Measurements from ENCODE around the gene TUBA4A.
A peak's percentile ranks its signal among the peaks of the same experiment; 100 is the strongest.
"Not testable (repeated sequence)": the region's sequence is repeated elsewhere in the genome, so short reads cannot be mapped to it uniquely, and the experiment has no call there.

Gene TUBA4A

DNA sequence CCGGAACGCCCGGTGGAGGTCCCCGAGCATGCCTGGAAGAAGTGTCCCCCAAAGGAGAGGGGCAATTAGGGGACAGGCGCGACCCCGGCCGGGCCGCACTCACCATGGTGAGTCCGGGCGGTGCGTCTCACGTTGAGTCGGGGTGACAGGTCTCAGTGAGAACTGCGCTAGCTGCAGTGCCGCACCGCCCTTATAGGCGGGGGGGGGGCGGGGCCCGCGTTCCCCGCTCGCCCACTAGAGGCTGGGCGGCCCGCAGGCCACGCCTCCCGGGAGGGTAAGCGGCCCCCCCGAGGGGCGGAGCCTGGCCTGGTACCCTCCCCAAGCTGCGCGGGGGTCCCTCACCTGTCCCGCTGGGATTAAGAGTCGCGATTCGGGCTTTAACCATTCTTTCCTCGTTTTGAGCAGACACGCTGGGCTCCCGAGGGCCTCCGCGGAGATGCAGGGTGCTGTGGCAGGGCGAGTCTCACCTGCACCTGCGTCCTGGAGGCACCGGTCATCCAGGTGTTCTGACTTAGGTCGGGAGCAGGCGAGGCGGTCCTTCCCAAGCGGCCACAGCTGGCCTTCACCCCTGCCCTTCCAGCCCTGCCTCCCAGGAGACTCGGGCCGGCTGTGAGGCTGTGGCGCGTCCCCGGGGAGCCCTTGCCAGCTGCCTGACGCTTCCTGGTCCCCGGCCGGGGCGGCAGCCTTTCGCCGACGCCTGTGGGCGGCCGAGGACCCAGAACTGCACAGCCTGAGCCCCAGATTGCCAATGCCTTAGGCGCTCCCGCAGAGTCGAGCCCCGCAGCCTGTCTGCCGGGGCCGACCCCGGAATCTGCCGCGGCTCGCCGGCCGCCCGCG, at the start of gene TUBA4A:
TUBA4A (minus strand) TSS at position 166 of the 837 bp plus-strand sequence; CDS start at position 106, 60 bp downstream.
- DNase-seq: peak; percentile 92

DNA sequence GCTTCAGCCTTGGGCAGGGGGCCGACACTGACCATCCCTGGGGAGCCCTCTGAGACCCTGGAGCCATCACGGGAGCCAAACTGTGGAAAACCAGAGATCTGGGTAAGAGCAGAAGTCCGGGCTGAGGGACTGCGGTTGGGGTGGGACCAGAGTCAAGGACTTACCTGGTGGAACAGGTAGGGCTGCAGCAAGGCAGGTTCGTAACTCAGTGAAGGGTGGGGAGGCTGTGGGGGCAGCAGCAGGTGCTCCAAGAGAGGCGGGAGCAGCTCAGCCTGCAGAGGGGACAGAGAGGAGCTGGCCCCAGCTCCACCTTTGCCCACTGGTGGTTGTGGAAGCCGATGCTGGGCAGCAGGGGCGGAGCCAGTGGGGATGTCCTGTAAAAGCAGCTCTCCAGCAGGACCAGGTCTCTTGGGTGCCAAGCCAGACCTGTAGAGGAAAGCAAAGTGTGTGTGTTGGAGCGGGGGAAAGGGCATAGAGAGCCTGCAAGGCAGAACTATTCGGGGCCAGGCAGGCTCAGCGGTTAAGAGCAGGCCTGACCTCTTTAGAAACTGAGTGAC, 48.8 kb upstream of the TUBA4A start:
- no peak for DNase-seq

DNA sequence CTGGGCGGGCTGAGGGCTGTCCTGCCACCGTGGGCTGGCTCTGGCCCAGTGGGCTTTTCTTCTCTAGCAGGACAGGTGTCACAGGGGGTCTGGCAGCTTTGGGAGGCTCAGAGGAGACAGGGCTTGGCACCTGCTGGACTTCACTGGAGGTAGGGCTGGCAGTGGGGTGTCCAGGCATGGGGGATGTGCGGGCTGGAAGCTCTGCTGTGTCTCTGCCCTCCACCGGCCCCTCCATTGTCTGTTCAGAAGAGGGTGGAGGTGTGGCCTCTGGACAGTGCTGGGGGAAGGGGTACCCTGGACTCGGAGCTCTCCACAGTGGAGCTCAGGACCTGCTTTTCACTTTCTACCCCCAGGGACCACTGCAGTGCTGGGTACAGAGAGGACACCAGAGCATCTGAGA, 46.3 kb upstream of the TUBA4A start:
- DNase-seq: no peak

DNA sequence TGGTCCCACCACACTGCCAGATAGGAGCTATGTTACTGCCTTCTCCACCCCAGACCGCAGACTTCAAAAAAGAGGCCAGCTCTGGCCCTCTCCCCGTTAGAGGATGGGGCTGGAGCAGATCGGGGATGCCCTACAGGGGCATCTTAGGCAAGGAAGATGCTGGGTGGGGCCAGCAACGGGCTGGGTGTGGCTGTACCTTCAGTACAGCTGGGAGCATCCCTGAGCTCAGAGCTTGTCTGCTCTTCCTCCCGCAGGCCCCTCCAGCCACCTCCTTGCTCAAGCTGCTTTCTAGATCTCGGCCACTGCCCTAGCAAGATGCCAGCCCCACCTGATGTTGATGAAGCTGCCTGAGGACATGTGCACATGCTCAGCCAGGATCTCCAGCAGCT, 45.6 kb upstream of the TUBA4A start:
- DNase-seq: no peak

DNA sequence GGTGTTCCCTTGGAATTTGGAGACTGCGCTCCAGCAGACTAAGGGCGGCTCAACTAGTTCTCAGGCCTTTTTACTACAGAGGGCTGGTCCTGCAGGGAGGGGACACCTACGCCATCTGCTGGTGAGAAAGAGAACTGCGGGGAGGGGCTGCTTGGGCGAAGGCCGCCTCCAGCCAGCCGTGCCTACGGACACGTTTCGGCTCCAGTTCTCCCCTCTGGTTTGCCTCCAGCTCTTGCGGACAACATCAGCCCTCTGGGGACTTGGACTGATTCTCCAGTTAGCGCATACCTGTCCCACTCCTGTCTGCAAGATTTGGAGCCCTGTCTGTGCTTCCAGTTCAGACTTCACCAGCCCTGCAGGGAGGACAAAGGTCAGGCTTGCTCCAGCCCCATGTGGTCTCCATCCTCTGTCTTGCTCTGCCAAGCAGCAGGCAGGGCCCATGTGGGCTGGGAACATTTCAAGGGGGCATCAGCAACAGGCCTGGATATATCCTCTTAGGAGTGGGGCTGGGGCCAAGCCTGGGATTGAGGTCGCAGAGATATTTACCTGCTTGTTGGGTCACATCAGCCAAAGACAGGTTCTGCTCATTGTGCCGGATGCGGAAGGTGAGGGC, 45.1 kb upstream of the TUBA4A start:
- DNase-seq: peak; percentile 89

DNA sequence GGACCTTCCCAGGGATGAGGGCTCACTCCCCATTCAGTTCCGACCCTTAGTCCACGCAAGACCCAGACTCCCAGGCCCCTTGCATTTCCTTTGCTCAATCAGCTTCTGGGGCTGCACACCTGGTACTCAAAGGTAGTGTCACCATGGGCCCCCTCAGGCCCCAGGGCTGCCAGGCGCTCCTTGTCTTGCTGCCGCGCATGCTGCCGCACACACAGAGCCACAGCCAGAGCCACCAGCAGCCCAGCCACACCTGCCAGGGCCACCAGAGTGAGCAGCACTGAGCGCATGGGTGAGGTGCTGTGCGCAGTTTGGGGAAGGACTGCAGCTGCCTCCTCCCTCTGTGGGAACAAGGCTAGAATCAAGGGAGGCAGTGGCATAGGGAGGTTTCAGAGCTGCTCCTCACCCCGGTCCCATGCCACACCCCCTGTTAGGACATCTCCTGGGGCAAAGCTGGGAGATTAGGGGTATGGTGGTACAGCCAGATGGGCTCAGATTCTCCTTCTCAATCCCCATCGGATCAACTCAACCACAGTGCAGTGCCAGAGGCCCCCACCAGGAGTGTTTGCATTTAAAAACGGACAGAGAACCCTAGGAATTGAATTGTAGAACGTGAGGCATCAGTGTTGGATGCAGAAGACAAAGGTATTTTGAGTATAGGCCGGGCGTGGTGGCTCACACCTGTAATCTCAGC, 44.2 kb upstream of the TUBA4A start:
- DNase-seq: no peak

DNA sequence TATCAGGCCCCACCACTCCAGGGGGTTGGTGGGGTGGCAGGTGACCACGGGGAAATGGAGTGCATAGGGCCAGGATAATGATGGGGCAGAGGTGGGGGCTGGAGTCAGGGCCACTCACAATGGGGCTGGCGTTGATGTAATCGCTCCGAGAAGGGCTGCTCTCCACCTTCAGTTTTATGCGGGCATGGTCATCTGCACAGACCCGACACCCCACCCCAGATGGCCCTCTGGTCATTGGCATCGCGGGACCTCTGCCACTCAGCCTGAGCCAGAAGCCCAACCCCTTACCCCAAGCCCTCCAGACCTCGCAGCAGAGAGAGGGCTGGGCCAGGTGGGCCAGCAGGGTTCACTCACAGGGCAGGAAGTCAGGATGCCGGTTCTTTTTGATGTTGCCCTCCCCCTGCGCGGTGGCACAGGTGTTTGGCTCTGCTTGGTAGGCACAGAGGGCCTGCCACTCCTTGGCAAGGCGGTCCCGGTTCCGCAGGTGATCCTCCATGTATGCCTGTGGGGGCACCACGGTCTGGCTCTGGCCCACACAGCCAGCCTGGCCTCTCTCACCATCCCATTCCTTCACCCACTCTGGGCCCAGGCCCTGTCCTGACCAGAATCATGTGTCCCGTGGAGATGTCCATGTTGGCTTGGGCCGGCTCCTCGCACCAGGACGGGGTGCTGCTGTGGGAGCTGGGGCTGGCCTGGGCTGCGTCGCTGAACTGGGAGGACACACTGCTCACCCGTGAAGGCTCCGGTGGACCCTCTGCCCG, 43.1 kb upstream of the TUBA4A start:
- DNase-seq: no peak

DNA sequence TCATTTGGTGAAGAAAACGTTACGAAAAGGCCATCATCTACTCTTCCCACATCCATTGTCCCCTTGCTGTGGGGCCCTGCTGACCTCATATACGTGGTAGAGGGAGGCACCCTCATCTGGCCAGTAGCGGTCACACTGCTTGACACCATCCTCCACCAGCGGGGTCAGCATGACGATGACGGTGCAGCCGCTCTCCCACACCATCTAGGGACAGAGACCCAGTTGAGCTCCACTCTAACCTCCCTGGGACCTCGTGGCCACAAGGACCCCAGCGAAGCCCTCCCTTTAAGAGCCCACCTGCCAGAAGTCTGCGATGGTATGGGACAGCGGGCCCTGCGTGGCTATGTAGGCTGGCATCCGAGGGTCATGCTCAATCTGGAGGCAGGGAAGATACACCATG, 42.4 kb upstream of the TUBA4A start:
- no peak for DNase-seq

DNA sequence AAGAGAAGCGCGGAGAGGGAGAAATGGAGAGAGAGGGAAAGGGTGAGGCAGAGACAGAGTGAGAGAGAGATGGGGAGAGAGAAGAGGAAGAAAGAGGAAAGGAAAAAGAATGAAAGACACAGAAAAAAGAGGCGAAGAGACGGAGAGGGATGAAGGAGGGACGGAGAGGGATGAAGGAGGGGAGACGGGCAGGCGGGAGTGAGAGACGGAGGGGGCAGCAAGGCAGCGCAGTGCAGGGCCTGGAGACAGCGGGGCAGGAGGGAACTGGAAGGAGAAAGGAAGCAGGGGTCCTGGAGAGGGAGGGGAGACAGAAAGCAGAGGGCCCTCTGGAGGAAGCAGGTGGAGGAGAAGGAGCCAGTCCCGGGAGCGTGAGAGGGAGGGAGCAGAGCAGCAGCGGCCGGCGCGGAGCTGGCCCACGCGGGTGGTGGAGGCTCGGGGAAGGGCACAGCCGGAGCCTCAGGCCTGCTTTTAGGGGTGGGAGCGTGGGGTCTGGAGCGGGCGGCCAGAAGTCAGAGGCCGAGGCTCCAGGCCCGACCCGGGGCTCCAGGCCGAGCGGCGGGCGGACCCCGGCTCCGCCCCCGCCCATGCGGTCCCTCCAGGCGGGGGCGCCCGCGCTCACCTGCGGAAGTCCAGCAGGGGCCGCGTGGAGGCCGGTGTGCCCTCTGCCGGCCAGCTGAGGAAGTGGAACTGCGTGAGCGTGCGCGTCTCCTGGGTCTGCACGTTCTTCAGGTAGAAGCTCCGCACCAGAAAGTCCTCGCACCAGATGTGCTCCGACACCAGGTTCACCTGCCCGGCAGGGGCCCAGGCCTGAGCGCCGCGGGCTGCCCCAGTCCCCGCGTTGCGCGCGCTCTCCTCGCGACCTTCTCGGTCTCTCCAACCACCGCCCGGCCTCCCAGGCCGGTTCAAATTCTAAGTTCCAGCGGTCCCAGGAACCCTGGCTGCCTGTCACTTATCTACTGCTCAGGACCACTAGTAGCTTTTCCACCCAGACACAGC, 40.9 kb upstream of the TUBA4A start:
- peak; percentile 89 for DNase-seq

DNA sequence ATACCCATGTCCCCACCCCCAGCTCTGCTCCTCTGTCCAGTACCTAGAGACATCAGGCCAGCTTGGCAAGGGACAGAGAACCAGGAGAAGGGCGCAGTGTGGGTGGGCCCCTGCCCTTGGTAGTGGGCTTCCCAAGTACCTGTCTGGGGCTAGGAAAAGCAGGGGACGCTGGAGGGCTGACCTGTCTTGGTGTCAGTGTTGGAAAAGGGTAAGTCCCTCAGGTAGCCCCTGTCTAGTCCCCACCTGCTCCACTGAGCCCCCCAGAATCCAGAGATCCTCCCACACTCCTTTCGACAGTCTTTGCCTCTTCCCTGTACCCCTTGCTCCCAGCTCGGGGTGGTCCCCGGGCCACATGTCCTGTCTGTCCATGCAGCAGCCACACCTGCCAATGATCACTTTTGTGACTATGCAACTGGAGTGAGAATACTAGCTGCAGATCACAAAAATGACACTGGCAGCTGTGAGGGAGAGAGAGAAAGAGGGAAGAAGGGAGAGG, 40.1 kb upstream of the TUBA4A start:
- DNase-seq: no peak

DNA sequence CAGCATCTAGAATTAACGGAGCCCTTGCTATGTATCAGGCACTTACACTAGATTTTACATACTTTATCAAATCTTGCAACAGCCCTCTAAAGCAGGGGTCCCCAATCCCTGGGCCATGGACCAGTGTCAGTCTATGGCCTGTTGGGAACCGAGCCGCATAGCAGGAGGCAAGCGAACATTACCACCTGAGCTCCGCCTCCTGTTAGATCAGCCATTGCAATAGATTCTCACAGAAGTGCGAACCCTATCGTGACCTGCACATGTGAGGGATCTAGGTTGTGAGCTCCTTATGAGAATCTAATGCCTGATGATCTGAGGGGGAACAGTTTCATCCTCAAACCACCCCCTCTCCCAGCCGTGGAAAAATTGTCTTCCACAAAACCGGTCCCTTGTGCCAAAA, 38.9 kb upstream of the TUBA4A start:
- no peak for DNase-seq

DNA sequence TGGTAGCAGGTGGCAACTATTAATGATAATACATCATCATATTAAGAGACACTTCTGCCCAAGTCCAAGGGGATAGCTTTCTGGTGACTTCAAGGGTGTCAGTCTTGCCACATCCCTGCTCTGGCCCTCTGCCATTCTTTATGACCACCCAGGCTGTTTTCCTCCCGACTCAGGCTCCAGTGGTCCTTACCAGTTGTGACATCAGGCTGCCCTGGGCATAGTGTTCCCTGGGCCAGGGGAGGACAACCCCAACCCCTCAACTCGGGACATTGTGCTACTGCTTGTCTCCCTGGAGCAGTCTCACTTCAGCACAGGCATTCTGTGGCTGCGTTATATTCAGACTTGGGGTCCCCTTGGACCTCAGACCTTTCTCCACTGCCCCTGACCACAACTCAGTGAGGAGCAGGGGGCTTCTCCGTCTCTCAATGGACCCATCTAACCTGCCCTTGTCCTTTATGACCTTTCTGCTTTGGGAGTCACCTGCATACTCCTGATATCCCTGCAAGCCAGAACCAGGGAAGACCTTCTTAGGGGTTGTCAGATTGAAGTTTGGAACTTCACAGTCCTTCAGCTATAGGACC, 38.3 kb upstream of the TUBA4A start:
- DNase-seq: no peak

DNA sequence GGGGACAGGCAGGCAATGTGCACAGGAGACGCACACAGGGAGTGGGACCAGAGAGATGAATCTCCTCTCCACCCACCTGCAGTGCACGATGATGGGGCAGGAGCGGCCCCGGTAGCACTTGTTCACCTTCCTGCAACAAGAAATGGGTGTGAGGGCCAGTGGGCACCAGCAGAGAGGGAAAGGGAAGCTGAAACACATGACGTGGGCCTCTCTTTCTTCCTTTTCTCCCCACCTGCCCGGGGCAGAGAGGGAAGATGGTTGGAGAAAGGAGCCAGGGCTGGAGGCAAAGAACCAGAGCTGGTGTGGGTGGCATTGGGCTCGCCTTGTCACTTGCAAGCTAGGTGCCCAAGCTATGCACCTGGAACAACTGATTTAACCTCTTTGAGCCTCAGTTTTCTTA, 37.7 kb upstream of the TUBA4A start:
- no peak for DNase-seq

DNA sequence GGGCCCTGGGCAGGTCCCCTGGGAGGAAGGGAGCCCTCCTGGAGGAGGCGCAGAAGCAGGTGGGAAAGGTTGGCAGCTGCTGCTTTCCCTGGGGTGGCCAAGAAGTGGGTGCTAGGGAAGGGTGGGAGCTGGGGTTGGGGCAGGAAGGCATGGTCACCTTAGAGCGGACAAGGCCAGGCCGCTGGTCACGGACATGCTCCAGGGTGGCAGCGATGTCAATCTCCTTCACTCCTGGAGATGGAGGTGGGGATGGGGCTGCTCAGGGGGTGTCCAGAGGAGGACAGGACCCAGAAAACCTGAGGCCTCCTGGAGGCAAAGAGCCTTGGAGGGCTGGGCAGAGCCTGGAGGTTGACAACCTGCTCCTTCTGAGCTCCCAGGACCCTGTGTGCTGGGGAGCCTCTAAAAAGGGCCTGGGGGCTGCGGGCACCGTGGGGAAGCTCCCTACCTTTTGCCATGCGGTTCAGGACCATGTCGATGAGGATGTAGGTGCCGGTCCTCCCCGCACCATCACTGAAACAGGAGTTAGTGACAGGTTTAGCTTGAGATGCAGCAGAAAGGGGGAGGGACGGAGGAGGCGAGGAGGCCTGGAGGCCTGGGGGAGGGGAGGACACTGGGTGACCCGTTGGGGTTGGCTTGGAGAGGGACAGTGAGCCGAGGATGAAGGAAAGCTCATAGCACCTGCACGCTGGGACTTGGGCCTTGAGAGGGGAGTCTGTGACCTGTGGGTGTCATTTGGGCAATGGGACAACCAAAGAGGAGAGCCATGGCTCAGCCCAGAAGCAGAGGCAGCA, 36.9 kb upstream of the TUBA4A start:
- no peak for DNase-seq

DNA sequence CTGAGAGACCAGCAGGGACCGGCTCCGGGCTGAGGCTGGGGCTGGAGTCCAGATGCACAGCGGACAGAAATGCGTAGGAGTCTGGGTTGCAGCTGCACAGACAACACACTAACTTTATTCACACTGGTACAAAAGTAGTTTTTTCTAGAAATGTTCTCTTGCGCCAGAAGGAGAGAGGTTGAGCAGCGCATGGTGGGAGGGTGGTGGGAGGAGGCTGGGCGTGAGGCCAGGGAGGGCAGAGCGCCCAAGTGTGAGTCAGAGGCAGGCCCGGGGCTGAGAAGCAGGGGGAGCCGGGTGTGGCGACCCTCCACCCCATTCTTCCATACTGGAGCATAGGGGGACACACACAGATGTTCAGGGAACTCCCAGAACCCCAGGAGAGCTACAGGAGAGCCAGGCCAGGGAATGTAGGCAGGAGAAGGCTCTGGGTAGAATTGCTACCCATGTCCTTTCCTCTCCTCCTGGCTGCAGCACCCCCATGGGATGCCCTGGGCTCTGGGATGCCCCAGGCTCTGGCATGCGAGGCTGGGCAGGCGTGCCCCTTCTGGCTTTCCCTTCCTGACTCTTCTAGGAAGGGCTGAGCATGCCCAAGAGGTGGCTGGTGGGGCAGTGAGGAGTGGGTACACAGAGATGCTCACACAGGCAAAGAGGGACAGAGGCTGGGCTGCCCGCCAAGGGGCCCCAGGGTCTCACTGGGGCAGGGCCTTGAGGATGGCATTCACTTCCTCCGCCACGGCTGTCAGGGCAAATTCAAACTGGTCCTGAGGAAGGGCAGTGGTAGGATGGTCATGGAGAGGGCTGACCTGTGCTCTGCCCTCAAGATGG, 36.0 kb upstream of the TUBA4A start:
- no peak for DNase-seq

DNA sequence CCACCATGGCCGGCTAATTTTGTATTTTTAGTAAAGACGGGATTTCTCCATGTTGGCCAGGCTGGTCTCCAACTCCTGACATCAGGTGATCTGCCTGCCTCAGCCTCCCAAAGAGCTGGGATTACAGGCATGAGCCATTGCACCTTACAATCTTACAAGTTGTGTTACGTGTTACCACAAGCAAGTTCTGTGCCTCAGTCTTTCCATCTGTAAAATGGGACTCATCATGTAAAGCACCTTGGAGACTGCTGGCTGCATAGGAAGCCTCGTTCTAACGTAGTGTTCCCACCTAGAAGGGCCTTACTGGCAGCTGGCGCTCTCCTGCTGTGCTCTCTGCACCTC, 35.4 kb upstream of the TUBA4A start:
- DNase-seq: no peak

DNA sequence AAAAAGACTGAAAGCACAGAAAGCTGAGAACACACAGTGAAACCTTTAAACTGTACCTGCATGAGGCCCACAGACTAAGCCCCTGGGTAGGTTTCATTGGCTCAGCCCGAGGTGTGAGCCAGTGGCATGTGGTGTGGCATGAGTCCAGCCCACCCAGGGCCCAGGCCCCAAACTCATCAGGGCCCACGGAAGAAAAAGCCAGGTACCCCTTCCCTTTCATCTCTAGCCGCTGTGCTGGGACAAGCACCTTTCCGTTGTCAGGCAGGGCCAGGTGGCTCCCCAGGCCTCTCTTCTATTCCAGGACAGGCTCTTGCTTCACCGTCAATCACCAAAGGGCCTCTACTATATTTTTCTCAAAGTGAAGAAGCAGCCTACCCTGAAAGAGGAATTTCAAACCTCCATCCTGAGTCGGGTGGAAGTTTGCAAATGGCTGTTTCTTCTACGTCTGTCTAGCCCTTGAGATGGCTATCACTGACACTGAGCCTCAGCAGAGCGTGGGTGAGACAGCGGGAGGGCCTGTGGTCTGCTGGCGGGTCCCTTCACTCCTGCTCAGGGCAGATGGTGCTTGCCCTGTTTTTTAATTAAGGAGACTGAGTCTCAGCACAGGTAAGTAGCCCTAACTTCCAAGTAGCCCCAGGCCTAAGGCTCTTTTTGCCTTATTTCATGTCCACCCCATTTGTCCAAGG, 34.0 kb upstream of the TUBA4A start:
- DNase-seq: no peak

DNA sequence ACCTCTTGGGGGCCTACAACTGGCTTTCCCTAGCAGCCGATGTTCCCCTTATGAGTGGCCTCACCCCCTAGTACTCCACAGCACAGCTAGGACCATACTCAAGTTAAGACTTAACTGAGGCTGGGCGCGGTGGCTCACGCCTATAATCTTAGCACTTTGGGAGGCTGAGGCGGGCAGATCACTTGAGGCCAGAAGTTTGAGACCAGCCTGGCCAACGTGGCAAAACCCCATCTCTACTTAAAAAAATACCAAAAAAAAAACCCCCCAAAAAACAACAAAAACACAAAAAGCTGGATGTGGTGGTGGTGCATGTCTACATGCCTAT, 33.4 kb upstream of the TUBA4A start:
- not testable (repeated sequence) for DNase-seq

Measured in stimulated activated CD4-positive, alpha-beta T cell treated with anti-CD3 and anti-CD28 coated beads, Interleukin-4, amount 100 ng/mL, for 1 hour (primary cell).